HFFc6 (cell line): ENCODE measurements around the gene NCAPG2. TPM values are rescaled to one million over a fixed set of nuclear protein-coding genes. Genes with fewer than 3 reads are reported as not detected.
A peak's percentile ranks its signal among the peaks of the same experiment; 100 is the strongest.

ENCODE experiments used
- DNase-seq: peaks from one replicate; pipeline ENCODE4 v3.0.0-alpha.2; 2018
- H3K27ac Mint-ChIP-seq: 2 replicates; pipeline ENCODE4 v1.8.0; 2020; ENCODE audit warnings: mild to moderate bottlenecking, mixed read lengths
- H3K27me3 Mint-ChIP-seq: 2 replicates; pipeline ENCODE4 v1.8.0; 2021; ENCODE audit warnings: mild to moderate bottlenecking, moderate library complexity, mixed read lengths; ENCODE audit not compliant: insufficient read depth
- H3K36me3 Mint-ChIP-seq: 2 replicates; pipeline ENCODE4 v1.8.0; 2021; ENCODE audit warnings: low read depth, mixed read lengths
- H3K4me1 Mint-ChIP-seq: 2 replicates; pipeline ENCODE4 v1.8.0; 2020; ENCODE audit warnings: low read depth, mixed read lengths
- H3K4me3 Mint-ChIP-seq: 2 replicates; pipeline ENCODE4 v1.8.0; 2020; ENCODE audit warnings: mild to moderate bottlenecking, moderate library complexity, mixed read lengths
- H3K9me3 Mint-ChIP-seq: 2 replicates; pipeline ENCODE4 v1.8.0; 2020; ENCODE audit warnings: mild to moderate bottlenecking, mixed read lengths
- CTCF ChIP-seq: fragments of 200-600 bp; sonication (generic); IDR thresholded peaks from 2 replicates; pipeline ENCODE4 v1.5.0; 2021; ENCODE audit warnings: antibody characterized with exemption, mild to moderate bottlenecking
- total RNA-seq, 6 experiments: library from RNA; stranded (reverse); fragmentation: NEBNext Ultra II Directional; extraction: Animal tissue kit (Norgen Biotek cat#: 25700); gene quantifications; 2 replicates in 1 of 6; 3 replicates in 5 of 6; pipeline ENCODE4 v1.2.3, GENCODE V29; 2021

The NCAPG2 gene
- total RNA-seq, 6 experiments from 2014 or later, result 27.1 to 60.3 (median 54.8) TPM

- no peaks in the 10 kb centered on the region for H3K9me3 Mint-ChIP-seq
- DNase-seq, result no peak
- TF ChIP-seq CTCF, result no peak
- no peak overlapping the region for H3K4me3 Mint-ChIP-seq
- no peak overlapping the region for H3K27ac Mint-ChIP-seq
- H3K36me3 Mint-ChIP-seq, result peaks cover 29% of the 10 kb centered on the region
- 0 out of 2 replicates have a peak, but pooled peaks cover 1% of the 10 kb centered on the region for H3K27me3 Mint-ChIP-seq
- peaks cover 22% of the 10 kb centered on the region for H3K4me1 Mint-ChIP-seq
These were observed 40.6 kb upstream of the NCAPG2 start for GRCh38 chr7:158745057-158745715.

- Mint-ChIP-seq H3K27ac (no peak overlapping the region), H3K4me3 (no peak overlapping the region), H3K9me3 (no peaks in the 10 kb centered on the region), H3K4me1 (peaks cover 29% of the 10 kb centered on the region), H3K36me3 (peaks cover 33% of the 10 kb centered on the region), H3K27me3 (0 out of 2 replicates have a peak, but pooled peaks cover 1% of the 10 kb centered on the region)
- no peak for TF ChIP-seq CTCF
- no peak for DNase-seq
These were observed 39.5 kb upstream of the NCAPG2 start for GRCh38 chr7:158744070-158744469.

- Mint-ChIP-seq H3K9me3 (no peaks in the 10 kb centered on the region), H3K4me3 (no peak overlapping the region), H3K36me3 (peaks cover 33% of the 10 kb centered on the region), H3K27me3 (peaks cover 1% of the 10 kb centered on the region; the same call in 1 of the 2 replicates), H3K27ac (no peak overlapping the region), H3K4me1 (peaks cover 29% of the 10 kb centered on the region)
- TF ChIP-seq CTCF, result no peak
- no peak for DNase-seq
These were observed 38.6 kb upstream of the NCAPG2 start for GRCh38 chr7:158743219-158743618.

- DNase-seq, result no peak
- Mint-ChIP-seq H3K4me1 (peaks cover 29% of the 10 kb centered on the region), H3K4me3 (no peak overlapping the region), H3K9me3 (no peaks in the 10 kb centered on the region), H3K27ac (0 out of 2 replicates have a peak overlapping the region, but pooled peaks have one; percentile 21), H3K36me3 (peaks cover 37% of the 10 kb centered on the region), H3K27me3 (peaks cover 1% of the 10 kb centered on the region; the same call in 1 of the 2 replicates)
- no peak for TF ChIP-seq CTCF
These were observed 37.6 kb upstream of the NCAPG2 start for GRCh38 chr7:158742065-158742821.

- Mint-ChIP-seq H3K27me3 (peaks cover 1% of the 10 kb centered on the region; the same call in 1 of the 2 replicates), H3K9me3 (no peaks in the 10 kb centered on the region), H3K36me3 (peaks cover 38% of the 10 kb centered on the region), H3K27ac (peak overlapping the region; percentile 95), H3K4me1 (peaks cover 29% of the 10 kb centered on the region), H3K4me3 (peak overlapping the region; percentile 66)
- TF ChIP-seq CTCF, result no peak
- no peak for DNase-seq
These were observed 36.7 kb upstream of the NCAPG2 start for GRCh38 chr7:158741294-158741666.
